Coronary artery (tissue), 2 donors: ENCODE results near the gene ZNF862.

Source experiments
- DNase-seq: peaks from one replicate; pipeline ENCODE4 v3.0.0-alpha.2; 2017; ENCODE audit warnings: low spot score
- H3K27ac ChIP-seq, 2 donors: fragments of 200-600 bp; sonication (generic); one replicate each; pipeline ENCODE4 v1.5.1; 2016 to 2019
- H3K4me3 ChIP-seq: fragments of 200-600 bp; sonication (generic); 2 replicates; pipeline ENCODE4 v1.5.1; 2016; ENCODE audit warnings: mild to moderate bottlenecking, moderate library complexity
- CTCF ChIP-seq: fragments of 200-600 bp; sonication (generic); IDR thresholded peaks from one replicate; pipeline ENCODE4 v1.5.1; 2019; ENCODE audit warnings: antibody characterized with exemption

The ZNF862 gene

GRCh38 chr7:149809215-149809614 lies 29.0 kb upstream of the ZNF862 start:
- Histone ChIP-seq H3K27ac (no peak overlapping the region), H3K4me3 (no peak overlapping the region)
- no peak for DNase-seq
- TF ChIP-seq CTCF: no peak

- no peak for TF ChIP-seq CTCF
- no peak overlapping the region for H3K4me3 ChIP-seq
- DNase-seq: no peak
- no peak overlapping the region for H3K27ac ChIP-seq
Observed at GRCh38 chr7:149811221-149811620, 27.0 kb upstream of the ZNF862 start.

GRCh38 chr7:149811831-149812490 lies 26.2 kb upstream of the ZNF862 start:
- H3K4me3 ChIP-seq: no peak overlapping the region
- TF ChIP-seq CTCF: no peak
- H3K27ac ChIP-seq: no peak overlapping the region
- DNase-seq: no peak

DNA sequence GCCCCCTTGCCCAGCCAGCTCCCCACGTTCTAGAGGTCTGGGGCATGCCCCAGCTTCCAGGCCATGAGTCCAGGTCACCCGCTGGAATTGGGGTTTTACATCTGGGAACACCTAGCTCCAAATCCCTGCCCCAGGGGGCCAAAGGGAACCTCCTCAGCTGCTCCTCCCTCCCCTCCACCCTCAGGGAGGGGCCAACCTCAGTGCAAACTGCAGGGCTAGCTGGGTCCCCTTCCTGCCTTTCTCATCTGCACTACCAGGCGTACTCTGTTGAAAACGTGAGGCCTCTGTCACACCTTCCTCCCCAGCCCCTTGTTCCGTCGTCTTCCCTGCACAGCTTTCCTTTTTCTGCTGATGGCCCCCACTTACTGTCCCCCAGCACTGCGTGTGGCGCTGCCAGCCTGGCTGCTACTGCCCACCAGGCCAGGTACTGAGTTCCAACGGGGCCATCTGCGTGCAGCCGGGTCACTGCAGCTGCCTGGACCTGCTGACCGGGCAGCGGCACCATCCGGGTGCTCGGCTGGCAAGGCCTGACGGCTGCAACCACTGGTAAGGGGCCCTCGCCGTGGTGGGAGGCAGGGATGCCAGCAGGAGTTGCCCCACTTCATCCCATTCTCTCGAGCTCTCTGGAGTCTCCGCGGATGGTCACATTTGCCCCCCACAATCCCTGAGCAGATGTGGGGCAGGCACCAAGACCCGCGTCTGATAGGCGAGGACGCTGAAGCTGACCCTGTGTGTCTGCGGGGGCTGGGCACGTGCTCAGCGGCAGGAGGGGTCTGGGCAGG lies 24.7 kb upstream of the ZNF862 start:
- Histone ChIP-seq H3K27ac (no peak overlapping the region), H3K4me3 (no peak overlapping the region)
- TF ChIP-seq CTCF: no peak
- no peak for DNase-seq

- Histone ChIP-seq H3K27ac (no peak overlapping the region), H3K4me3 (no peak overlapping the region)
- no peak for DNase-seq
- TF ChIP-seq CTCF: no peak
Observed at GRCh38 chr7:149814494-149814893, 23.7 kb upstream of the ZNF862 start.

- no peak overlapping the region for H3K27ac ChIP-seq
- no peak overlapping the region for H3K4me3 ChIP-seq
- DNase-seq: no peak
- TF ChIP-seq CTCF: no peak
Observed at GRCh38 chr7:149815121-149815520, 23.1 kb upstream of the ZNF862 start.
